IMR-90 (cell line): ENCODE measurements around the gene VSX2. TPM values are rescaled to one million over a fixed set of nuclear protein-coding genes. Genes with fewer than 3 reads are reported as not detected.

Source experiments
- ATAC-seq: fragments of 200-7000 bp; cut with Tn5 transposase; 2 replicates; pipeline ENCODE4 v1.9.1; 2020; ENCODE audit warnings: low read depth, mild to moderate bottlenecking, moderate library complexity
- BruUV-seq: library from RNA; stranded (reverse); fragments of 400-500 nt; replicated peaks from 2 replicates; lab custom pipeline; 2021; lab: Mats Ljungman, UMichigan
- CTCF ChIA-PET: fragments of 300-600 bp; formaldehyde crosslinking; extraction: SDS; loops from one replicate; lab custom pipeline; 2021; ENCODE audit warnings: antibody characterized with exemption; lab: Yijun Ruan, JAX
- POLR2A ChIA-PET: fragments of 300-600 bp; sonication (Branson Sonifier 250); formaldehyde crosslinking; loops from one replicate; lab custom pipeline; 2022; ENCODE audit warnings: antibody characterized with exemption; ENCODE audit not compliant: unreplicated experiment; lab: Charles Lee
- DNase-seq: peaks from one replicate; pipeline ENCODE4 v3.0.0; 2013
- H2AFZ ChIP-seq: replicated peaks from 2 replicates; pipeline ENCODE3; 2013; ENCODE audit warnings: low read length, mild to moderate bottlenecking; ENCODE audit not compliant: poor library complexity
- H2AK5ac ChIP-seq: 2 replicates; pipeline ENCODE4 v1.6.1; 2013; ENCODE audit warnings: low read depth, low read length, inconsistent platforms
- H2AK9ac ChIP-seq: replicated peaks from 2 replicates; pipeline ENCODE3; 2013; ENCODE audit warnings: mild to moderate bottlenecking, low read depth, low read length, moderate library complexity; ENCODE audit not compliant: poor library complexity
- H2BK120ac ChIP-seq: 2 replicates; pipeline ENCODE4 v1.6.1; 2013; ENCODE audit warnings: low read depth, low read length, inconsistent platforms
- H2BK15ac ChIP-seq: 3 replicates; pipeline ENCODE4 v1.6.1; 2013; ENCODE audit warnings: low read depth, low read length, inconsistent platforms
- H2BK20ac ChIP-seq: 2 replicates; pipeline ENCODE4 v1.6.1; 2013; ENCODE audit warnings: low read depth, mild to moderate bottlenecking, inconsistent platforms, low read length, moderate library complexity
- H2BK5ac ChIP-seq: 2 replicates; pipeline ENCODE4 v1.6.1; 2013; ENCODE audit warnings: mild to moderate bottlenecking, low read depth, low read length, inconsistent platforms; ENCODE audit not compliant: poor library complexity, severe bottlenecking
- H3K14ac ChIP-seq: replicated peaks from 2 replicates; pipeline ENCODE4 v1.6.1; 2013; ENCODE audit warnings: low read depth, low read length, inconsistent platforms
- H3K18ac ChIP-seq: 2 replicates; pipeline ENCODE4 v1.6.1; 2013; ENCODE audit warnings: low read depth, low read length, control low read depth
- H3K23ac ChIP-seq: 2 replicates; pipeline ENCODE4 v1.6.1; 2013; ENCODE audit warnings: low read depth, low read length, inconsistent platforms
- H3K27ac ChIP-seq: 2 replicates; pipeline ENCODE4 v1.5.1; 2013; ENCODE audit warnings: mild to moderate bottlenecking, control low read depth, low read length; ENCODE audit not compliant: insufficient read depth
- H3K27me3 ChIP-seq: 2 replicates; pipeline ENCODE4 v1.6.1; 2013; ENCODE audit warnings: low read length; ENCODE audit not compliant: control insufficient read depth, insufficient read depth
- H3K36me3 ChIP-seq: 2 replicates; pipeline ENCODE4 v1.6.1; 2013; ENCODE audit warnings: low read length, mixed read lengths; ENCODE audit not compliant: control insufficient read depth, insufficient read depth
- H3K4ac ChIP-seq: 2 replicates; pipeline ENCODE4 v1.6.1; 2013; ENCODE audit warnings: low read depth, low read length, inconsistent platforms
- H3K4me1 ChIP-seq: 2 replicates; pipeline ENCODE4 v1.6.1; 2013; ENCODE audit warnings: low read length, mixed read lengths; ENCODE audit not compliant: control insufficient read depth, insufficient read depth
- H3K4me2 ChIP-seq: 2 replicates; pipeline ENCODE4 v1.6.1; 2013; ENCODE audit warnings: low read depth, mild to moderate bottlenecking, control low read depth, low read length, moderate library complexity
- H3K4me3 ChIP-seq: 2 replicates; pipeline ENCODE4 v1.5.1; 2013; ENCODE audit warnings: low read depth, mild to moderate bottlenecking, control low read depth, low read length, moderate library complexity; ENCODE audit not compliant: insufficient read depth
- H3K56ac ChIP-seq: 2 replicates; pipeline ENCODE4 v1.6.1; 2013; ENCODE audit warnings: low read length, inconsistent platforms; ENCODE audit not compliant: insufficient read depth; ENCODE audit errors: extremely low read depth
- H3K79me1 ChIP-seq, 2 experiments: 2 replicates each; pipeline ENCODE4 v1.6.1; 2013; ENCODE audit warnings: low read length in 2 of 2, inconsistent platforms in 1 of 2, low read depth in 1 of 2
- H3K9ac ChIP-seq: 2 replicates; pipeline ENCODE4 v1.6.1; 2013; ENCODE audit warnings: low read depth, low read length, control low read depth
- H3K9me1 ChIP-seq: 2 replicates; pipeline ENCODE4 v1.6.1; 2013; ENCODE audit warnings: low read length, inconsistent platforms; ENCODE audit not compliant: insufficient read depth
- H3K9me3 ChIP-seq: 2 replicates; pipeline ENCODE4 v1.6.1; 2013; ENCODE audit warnings: low read length; ENCODE audit not compliant: control insufficient read depth, insufficient read depth
- H4K20me1 ChIP-seq: 2 replicates; pipeline ENCODE4 v1.6.1; 2013; ENCODE audit warnings: low read length, inconsistent platforms; ENCODE audit not compliant: insufficient read depth
- H4K5ac ChIP-seq: 2 replicates; pipeline ENCODE4 v1.6.1; 2013; ENCODE audit warnings: mild to moderate bottlenecking, low read depth, low read length, control low read depth
- H4K8ac ChIP-seq, 2 experiments: 2 replicates each; pipeline ENCODE4 v1.6.1; 2013; ENCODE audit warnings: low read depth in 2 of 2, low read length in 2 of 2, control low read depth in 1 of 2, inconsistent platforms in 1 of 2
- H4K91ac ChIP-seq: 2 replicates; pipeline ENCODE4 v1.6.1; 2013; ENCODE audit warnings: low read depth, low read length, inconsistent platforms; ENCODE audit not compliant: insufficient read depth
- BHLHE40 ChIP-seq: fragments of 150-350 bp; IDR thresholded peaks from 2 replicates; pipeline ENCODE4 v1.6.1; 2016; ENCODE audit warnings: mild to moderate bottlenecking, low read depth, low read length
- CEBPB ChIP-seq: IDR thresholded peaks from 2 replicates; pipeline ENCODE4 v1.6.1; 2012; ENCODE audit warnings: low read depth, low read length, improper control_type of control experiment
- MAFK ChIP-seq: IDR thresholded peaks from 2 replicates; pipeline ENCODE4 v1.6.1; 2012; ENCODE audit warnings: low read depth, low read length, improper control_type of control experiment
- MXI1 ChIP-seq: IDR thresholded peaks from 2 replicates; pipeline ENCODE4 v1.6.1; 2012; ENCODE audit warnings: low read depth, mild to moderate bottlenecking, low read length, moderate library complexity, borderline replicate concordance
- POLR2A ChIP-seq: IDR thresholded peaks from 2 replicates; pipeline ENCODE4 v1.6.1; 2012; ENCODE audit warnings: mild to moderate bottlenecking, low read depth, low read length
- RAD21 ChIP-seq: IDR thresholded peaks from 2 replicates; pipeline ENCODE4 v1.6.1; 2012; ENCODE audit warnings: low read length, improper control_type of control experiment
- RCOR1 ChIP-seq: IDR thresholded peaks from 2 replicates; pipeline ENCODE4 v1.6.1; 2012; ENCODE audit warnings: mild to moderate bottlenecking, low read length, improper control_type of control experiment; ENCODE audit not compliant: insufficient replicate concordance
- RFX5 ChIP-seq: IDR thresholded peaks from 2 replicates; pipeline ENCODE4 v1.8.0; 2012; ENCODE audit warnings: low read depth, mild to moderate bottlenecking, low read length, moderate library complexity
- WGBS, 2 experiments: methylation state at CpG; one replicate each; pipeline versions ENCODE4 v1.1.5 to v1.1.7; 2013; ENCODE audit warnings: missing lambda C conversion rate in 2 of 2; ENCODE audit not compliant: insufficient read length in 1 of 2; ENCODE audit errors: extremely low coverage in 2 of 2; 5-methylcytosine and 5-hydroxymethylcytosine counted together
- dilution Hi-C: fragments of 300-500 bp; cut with HindIII; formaldehyde crosslinking; loops from one replicate; pipeline ENCODE4 v1.14.3; 2018; ENCODE audit warnings: low sequenced_read_pairs; ENCODE audit not compliant: unreplicated experiment
- in situ Hi-C: fragments of 300-500 bp; cut with MboI; formaldehyde crosslinking; loops from 3 replicates; pipeline ENCODE4 v1.14.3; 2019; ENCODE audit warnings: low sequenced_read_pairs, inconsistent platforms, mixed read lengths
- intact Hi-C: fragments of 100-400 bp; cut with micrococcal nuclease; formaldehyde crosslinking; loops from 2 replicates; pipeline ENCODE4 v1.10.0; 2022
- polyA plus RNA-seq, 3 experiments: library from polyadenylated mRNA; depleted of rRNA; stranded (reverse); fragments of >200 nt; gene quantifications; 2 replicates each; pipeline ENCODE4 v1.2.3, GENCODE V29; 2012; ENCODE audit warnings: low replicate concordance in 1 of 3
- total RNA-seq: library from RNA; depleted of rRNA; stranded (reverse); fragments of >200 nt; gene quantifications from 2 replicates; pipeline ENCODE4 v1.2.3, GENCODE V29; 2012

Gene VSX2
- total and polyA plus RNA-seq, 2 of the 4 experiments (the other 2 are of a cell fraction), result not detected

DNA sequence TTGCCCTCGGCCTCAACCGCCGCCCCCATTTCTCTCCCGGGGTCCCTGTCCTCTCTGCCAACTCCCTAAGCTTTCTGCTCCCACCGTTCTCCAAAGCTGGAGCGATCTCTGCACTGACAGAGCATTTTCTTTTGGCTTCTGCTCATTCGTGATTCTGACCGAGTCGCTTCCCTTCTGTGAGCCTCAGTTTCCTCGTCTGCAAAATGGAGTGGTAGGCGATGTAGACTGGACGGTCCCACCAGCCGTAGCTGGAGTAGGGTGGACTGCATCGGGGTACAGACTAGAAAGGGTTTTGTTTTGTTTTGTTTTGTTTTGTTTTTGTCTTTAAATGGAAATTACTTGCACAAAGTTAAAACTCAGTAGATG lies 2.4 kb downstream of the VSX2 start:
- Histone ChIP-seq H3K4me1 (no peaks in the 10 kb centered on the region), H3K4ac (no peak overlapping the region), H3K79me1 (no peaks in the 10 kb centered on the region), H2AFZ (peak overlapping the region; percentile 3), H3K14ac (no peak overlapping the region), H3K9ac (no peak overlapping the region), H3K27me3 (peaks cover 96% of the 10 kb centered on the region), H2BK120ac (no peak overlapping the region), H3K9me1 (no peaks in the 10 kb centered on the region), H2AK5ac (no peak overlapping the region), H3K56ac (no peak overlapping the region), H3K27ac (no peak overlapping the region), H3K9me3 (peaks cover 8% of the 10 kb centered on the region; the same call in 1 of the 2 replicates), H4K8ac (no peak overlapping the region), H2BK20ac (no peak overlapping the region), H2BK15ac (no peak overlapping the region), H2BK5ac (no peak overlapping the region), H2AK9ac (no peak overlapping the region), H3K23ac (0 out of 2 replicates have a peak overlapping the region, but pooled peaks have one; percentile 80), H3K36me3 (no peaks in the 10 kb centered on the region), H3K4me3 (no peak overlapping the region), H3K4me2 (no peak overlapping the region), H4K20me1 (peaks cover 28% of the 10 kb centered on the region), H4K5ac (no peak overlapping the region), H3K18ac (no peak overlapping the region), H4K91ac (no peak overlapping the region)
- BruUV-seq, result no TSS peak
- 13% methylated on average over 6 of the region's 14 CpGs; no CpG with 5 or more reads in 1 of the 2 experiments for WGBS, 2 experiments
- no peak for DNase-seq
- POLR2A ChIA-PET, result no interaction called here
- dilution Hi-C loops, result no loop called here
- intact Hi-C loops, result no loop called here
- no peak for TF ChIP-seq RFX5
- no peak for TF ChIP-seq MAFK
- no peak for TF ChIP-seq CEBPB
- no peak for TF ChIP-seq RAD21
- TF ChIP-seq MXI1, result no peak
- TF ChIP-seq RCOR1, result no peak
- no peak for TF ChIP-seq BHLHE40
- no peak for TF ChIP-seq POLR2A
- in situ Hi-C loops, result no loop called here
- no peak for ATAC-seq
- CTCF ChIA-PET, result no interaction called here
